Midbrain (tissue), 1 donor: ENCODE measurements around the gene CUL3.
"Not testable (repeated sequence)": the region's sequence is repeated elsewhere in the genome, so short reads cannot be mapped to it uniquely, and the experiment has no call there.

Experiments used
- DNase-seq: peaks from one replicate; lab custom pipeline; 2025; lab: John Stamatoyannopoulos, UW

The CUL3 gene

DNA sequence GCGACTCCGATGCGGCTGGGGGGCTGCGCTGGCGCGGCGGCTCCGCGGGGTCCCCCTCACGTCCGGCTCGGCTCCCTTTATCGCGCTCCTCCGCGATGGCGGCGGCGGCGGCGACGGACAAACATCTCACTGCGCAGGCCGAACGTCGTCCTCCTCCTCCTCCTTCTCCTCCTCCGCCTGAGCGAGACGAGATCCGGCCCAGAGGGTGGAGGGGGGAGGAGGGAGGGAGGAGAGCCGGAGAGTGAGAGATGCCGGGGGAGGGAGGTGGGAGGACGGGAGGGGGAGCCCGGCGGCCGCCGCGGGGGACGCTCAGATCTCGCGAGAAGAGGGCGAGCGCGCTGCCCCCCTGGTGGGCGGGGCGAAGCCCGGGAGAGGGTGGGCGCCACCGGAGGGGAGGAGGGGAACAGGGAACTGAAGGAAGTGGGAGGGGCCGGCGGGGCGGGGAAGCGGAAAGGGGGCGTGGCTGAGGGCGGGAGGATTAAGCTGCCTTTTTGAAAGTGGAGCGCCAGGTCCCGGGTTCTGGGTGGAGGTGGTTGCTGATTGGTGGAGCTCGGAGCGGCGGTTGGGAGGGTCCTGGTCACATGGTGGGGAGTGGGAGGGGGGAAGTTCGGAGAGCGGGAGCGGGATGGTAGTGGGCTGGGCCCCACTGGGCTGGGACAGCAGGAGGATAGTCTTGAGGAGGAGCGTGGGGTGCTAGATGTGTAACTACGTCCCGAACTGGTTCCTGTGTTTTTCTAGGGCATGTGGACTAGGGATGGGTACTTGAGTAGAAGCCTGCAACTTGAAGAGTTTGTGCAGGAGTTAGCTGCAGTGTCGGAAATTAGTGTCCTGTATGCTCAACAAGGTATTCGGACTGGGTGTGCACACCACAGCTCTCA, at the start of gene CUL3:
Gene CUL3, minus strand, starts transcription at position 153 of the 878 bp plus-strand sequence. CDS start 354 bp downstream, outside the sequence.
- DNase-seq: peak; percentile 99

DNA sequence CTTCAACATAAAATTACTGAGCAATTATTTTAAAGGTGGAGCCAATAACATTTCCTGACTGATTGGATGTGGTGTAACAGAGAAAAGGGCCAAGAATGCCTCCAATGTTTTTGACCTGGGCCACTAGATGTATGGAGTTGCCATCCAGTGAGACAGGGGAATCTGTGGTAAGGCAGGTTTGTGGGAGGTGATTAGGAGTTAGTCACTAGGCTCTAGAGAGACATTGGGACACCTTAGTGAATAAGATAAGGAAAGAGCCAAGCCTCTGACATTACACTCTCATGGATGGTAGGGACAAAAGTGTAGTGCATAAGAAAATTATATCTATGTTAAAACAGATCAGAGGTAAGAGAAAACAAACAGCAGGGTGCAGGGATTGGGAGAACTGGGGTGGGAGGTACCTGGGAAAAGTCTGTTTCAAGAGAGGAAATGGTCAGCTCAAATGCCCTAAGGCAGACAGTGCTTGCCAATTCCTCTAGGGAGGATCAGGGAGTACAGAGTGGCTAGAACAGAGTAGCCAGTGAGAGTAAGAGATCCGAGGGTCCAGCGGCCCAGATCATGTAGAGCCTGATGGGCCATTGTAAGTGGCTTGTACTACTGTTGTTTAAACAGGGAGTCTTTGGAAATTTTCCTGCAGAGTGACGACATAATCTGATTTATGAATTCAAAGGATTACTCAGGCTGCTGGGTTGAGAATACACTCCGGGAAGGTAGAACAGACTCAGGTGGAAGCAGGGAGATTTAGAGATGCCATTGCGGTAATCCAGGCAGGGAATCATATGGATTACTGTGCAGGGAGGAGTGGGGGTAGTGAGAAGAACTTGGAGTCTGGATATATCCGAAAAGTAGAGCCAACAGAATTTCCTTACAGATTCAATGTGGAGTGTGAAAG, 45.7 kb upstream of the CUL3 start:
- no peak for DNase-seq

DNA sequence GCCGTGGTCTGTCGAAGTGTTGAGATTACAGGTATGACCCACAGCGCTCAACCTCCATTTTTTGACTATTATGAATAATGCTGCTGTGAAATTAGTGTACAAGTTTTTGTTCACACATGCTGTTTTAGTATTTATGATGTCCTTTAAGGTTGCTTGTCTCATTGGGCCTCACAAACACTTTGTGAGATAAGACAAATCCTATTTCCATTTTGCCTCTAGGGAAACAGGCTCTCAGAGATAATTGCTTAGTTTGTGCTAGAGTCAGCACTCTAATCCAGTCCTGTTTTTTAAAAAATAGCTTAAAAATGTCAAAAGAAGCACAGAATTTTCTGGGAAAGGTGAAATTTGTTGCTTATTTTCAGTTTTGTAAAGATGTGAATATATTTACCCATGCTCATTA, 43.3 kb upstream of the CUL3 start:
- DNase-seq: no peak

DNA sequence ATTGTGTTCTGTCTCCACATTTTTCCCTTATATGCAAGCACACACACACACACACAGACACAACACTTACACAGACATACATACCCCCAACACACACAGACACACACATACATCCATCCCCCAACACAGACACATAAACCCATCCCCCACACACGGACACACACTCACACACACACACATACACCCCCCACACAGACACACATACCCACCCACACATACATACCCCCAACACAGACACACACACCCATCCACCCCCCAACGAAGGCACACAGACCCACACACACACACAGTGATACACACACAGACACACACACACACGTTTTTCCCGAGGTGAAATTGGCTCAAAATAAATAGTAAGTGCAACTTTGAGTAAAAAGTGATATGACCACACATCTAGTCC, 41.6 kb upstream of the CUL3 start:
- DNase-seq: no peak

DNA sequence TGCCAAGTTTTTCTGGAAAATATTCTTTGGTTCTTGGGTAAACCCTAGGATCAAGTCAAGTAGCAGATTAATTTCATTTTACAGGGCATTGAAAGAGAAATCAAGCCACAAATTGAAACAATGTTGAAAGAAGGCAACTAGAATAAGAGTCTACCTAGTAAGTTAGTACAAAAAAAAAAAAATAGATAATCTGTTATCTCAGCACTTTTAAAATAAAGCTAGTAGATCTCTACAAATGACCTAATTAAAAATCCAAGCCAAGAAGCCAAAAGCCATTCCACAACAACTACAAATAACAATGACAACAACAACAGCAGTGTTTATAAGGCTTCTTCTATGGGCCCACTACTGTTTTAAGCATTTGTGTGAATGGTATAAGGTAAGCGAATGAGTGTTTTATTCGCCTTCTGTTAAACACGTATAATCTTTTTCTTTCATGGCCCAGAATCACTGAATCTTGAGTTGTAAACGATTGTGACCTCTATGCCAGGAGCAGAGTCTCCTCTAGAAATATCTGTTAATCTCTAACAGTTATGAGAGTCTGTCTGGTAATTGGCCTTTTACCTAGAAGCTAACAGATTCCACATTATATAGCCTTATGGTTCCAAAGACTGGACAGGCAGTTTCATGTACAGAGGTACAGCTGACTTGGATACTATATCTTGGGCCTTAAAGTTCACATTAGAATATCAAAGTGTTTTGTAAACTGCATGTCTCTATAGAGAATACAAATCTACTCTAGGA, 28.6 kb upstream of the CUL3 start:
- no peak for DNase-seq

DNA sequence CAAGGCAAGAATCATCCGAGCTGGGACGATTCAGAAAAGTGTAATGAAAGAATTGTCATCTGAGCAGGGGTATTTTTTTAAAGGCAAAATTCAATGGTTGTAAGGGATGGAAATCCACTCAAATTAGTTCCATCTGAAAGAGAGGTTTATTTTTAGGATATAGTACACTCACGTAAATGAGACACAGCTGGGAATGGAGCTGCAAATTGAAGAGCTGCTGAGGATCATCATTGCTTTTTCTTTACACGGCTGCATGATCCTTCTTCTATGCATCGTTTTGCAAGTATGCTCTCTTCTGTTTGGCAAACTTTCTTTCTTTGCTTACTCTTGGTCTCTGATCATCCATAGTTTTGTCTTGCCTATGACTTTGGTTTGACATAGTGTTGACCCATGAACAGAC, 27.4 kb upstream of the CUL3 start:
- no peak for DNase-seq

DNA sequence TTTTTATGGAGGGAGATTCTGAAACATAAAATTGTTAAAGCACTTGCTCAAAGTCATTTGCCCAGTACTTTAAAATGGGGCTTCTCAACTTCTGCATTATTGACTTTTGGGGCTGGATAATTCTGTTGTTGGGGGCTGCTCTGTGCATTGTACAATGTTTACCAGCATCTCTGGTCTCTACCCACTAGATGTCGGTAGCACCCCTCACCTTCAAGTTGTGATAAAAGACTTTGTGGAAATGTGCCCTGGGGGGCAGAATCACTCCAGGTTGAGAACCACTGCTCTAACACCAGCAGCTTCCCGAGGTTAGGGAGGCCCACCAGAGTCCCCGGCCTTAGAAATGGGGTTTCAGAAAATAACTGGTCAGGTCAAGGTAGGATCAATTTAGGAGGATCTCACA, 26.8 kb upstream of the CUL3 start:
- no peak for DNase-seq

DNA sequence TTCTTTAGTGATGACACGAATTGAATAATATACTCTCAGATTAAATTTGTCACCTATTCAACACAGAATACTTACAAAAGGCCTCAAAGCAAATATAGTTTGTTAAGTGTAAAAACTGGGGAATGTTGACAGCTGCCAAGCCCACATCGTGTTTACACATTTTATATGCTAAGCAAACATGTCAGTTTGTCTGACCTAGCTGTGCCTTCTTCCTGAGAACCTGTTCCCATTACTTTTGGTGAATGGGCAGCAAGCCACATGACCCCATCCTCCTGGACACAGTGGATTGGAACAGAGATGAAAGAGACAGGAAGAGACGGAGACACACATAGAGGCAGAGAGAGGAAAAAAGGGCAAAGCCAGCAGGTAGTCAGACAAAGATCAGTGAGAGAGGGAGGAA, 22.9 kb upstream of the CUL3 start:
- no peak for DNase-seq

DNA sequence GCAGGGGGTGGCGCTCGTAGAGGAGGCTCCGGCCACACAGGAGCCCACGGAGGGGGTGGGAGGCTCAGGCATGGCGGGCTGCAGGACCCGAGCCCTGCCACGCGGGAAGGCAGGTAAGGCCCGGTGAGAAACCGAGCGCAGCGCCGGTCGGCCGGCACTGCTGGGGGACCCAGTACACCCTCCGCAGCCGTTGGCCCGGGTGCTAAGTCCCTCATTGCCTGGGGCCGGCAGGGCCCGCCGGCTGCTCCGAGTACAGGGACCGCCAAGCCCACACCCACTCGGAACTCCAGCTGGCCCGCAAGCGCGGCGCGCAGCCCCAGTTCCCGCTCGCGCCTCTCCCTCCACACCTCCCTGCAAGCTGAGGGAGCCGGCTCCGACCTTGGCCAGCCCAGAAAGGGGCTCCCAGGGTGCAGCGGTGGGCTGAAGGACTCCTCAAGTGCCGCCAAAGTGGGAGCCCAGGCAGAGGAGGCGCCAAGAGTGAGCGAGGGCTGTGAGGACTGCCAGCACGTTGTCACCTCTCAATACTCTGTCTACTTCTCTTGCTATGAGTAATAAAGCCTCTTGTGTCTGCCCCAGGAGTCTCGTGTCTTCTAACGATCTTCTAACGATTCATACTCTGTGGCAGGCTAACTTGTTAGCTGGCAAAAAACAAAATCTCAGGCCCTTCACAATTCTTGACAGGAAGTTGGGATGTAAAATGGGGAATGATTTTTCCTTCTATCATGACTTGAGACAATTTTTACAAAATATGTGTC, 18.8 kb upstream of the CUL3 start:
- not testable (repeated sequence) for DNase-seq

DNA sequence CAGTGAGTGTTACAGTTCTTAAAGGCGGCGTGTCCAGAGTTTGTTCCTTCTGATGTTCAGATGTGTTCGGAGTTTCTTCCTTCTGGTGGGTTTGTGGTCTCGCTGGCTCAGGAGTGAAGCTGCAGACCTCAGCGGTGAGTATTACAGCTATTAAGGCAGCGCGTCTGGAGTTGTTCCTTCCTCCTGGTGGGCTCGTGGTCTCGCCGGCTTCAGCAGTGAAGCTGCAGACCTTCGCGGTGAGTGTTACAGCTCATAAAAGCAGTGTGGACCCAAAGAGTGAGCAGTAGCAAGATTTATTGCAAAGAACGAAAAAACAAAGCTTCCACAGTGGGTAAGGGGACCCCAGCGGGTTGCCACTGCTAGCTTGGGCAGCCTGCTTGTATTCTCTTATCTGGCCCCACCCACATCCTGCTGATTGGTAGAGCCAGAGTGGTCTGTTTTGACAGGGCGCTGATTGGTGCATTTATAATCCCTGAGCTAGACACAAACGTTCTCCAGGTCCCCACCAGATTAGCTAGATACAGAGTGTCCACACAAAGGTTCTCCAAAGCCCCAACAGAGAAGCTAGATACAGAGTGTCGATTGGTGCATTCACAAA, 17.7 kb upstream of the CUL3 start:
- DNase-seq: not testable (repeated sequence)

DNA sequence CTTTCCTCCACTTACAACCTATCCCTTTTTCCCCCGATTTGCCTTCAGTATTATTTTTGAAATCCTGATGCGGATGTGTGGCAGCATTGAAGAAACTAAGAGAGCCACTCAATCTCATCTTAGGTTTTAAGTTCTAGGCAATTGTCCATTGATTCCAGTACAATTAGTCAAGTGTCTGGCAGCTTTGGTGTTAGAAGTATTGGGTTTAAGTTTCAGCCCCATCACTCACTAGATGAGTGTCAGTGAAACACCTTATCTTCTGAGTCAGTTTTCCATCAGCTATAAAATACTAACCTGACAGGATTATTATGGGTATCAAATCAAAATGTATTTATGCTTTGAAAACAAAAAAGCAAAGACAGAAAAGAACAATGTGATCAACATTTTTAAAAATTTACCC, 16.8 kb upstream of the CUL3 start:
- DNase-seq: no peak

DNA sequence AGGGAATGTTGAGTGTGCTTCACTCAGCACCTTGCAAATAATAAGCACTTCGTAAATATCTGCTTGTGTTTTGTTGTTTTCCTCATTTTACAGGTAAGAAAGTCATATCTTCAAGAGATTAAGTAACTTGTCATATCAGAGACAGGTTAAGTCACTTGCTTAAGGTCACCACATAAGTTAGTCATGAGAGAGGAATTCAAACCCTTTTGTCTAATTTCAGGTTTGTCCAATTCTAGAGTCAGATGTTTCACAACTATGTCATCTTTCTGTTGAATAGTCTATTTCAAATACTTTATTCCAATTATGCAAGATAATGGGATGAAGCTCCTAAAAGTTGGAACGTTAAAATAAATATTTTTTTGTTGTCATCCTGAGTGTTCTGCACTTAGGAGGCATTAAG, 13.5 kb upstream of the CUL3 start:
- DNase-seq: no peak

DNA sequence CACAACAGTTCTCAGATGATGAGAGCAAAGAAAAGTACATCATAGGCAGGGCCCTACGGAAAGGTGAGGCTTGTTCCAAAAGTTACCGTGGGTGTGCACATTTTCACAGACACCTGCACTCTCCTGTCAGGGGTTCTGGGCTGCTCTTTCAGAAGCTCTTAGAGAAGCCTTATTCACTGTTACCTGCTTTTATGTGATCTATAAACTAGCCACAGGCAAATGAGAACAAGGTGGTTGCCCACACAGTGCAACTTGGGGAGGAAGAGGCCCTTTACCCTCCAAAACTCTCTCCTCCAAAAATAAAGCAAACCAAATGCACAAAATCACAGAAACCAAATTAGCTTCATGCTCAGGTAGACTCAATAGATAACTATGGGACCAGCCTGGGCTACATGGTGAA, 11.1 kb upstream of the CUL3 start:
- DNase-seq: no peak

DNA sequence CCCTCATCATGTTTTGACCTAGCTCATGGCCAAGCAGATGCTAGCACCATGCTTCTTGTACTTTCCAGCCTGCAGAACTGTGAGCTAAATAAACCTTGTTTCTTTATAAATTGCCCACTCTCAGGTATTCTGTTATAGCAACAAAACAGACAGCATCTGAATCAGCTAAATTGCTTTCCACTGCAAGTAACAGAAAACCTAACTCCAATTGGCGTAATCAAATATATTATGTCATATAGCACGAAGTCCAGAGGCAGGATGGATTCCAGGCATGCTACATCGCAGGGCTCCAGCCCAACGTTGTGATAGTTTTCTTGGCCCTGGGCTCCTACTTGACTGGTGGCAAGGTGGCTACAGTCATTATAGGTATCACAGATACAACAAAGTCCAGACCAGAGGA, 10.4 kb upstream of the CUL3 start:
- no peak for DNase-seq

DNA sequence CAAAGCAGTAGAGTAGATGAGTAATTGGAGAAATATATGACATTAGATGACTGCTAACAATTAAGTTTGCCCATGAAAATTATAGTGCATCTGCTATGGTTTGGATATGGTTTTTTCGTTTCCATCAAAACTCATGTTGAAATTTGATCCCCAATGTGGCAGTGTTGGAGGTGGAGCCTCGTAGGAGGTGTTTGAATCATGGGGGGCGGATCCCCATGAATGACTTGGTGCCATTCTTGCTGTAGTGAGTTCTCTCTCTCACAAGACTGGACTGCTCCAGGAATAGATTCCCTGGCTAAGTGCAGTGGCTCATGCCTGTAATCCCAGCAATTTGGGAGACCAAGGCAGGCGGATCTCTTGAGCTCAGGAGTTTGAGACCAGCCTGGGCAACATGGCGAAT, 9.7 kb upstream of the CUL3 start:
- DNase-seq: no peak

DNA sequence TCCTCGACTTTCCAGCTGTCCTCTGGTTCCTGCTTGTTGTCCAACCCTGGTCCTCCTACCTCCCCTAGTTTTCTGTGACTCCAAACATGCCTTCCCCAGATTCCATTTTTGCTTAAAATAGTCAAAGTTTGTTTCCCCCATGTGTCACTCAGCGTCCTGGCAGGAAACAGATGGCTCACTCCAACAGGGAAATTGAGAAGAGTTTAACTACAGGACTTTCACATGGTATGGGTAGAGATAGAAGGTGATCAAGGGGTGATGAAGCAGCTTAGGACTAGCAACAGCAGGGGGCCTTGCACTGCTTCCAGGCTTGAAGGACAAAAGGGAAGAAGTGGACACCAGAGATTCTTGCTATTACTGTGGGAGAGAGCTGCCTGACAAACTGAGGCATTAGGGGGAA, 6.1 kb upstream of the CUL3 start:
- no peak for DNase-seq

DNA sequence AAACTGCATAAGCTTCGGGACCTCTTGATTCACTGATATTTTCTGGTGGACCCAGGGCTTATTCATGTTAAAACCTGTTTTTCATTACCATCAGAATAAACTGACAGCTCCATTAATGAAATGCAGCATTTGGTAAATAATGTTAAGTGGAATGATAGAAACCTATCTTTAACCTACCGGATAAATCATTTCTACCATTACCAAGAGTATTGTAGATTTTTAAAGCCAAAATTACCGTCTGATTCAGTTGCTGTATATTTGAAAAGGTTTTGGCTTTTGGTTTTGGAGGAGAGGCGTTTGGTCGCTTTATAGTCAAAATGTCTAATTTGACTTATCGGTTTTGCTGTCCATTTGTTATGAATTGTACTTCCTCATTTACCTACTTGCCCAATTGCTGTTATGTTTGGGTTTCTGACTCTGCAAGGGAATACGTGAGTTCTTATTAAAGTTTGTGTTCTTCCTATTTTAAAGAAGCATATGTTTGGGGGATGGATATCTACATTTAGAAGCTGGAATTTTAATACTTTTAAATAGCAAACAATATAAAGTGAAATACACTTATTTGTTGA, 1.0 kb upstream of the CUL3 start:
- DNase-seq: no peak

DNA sequence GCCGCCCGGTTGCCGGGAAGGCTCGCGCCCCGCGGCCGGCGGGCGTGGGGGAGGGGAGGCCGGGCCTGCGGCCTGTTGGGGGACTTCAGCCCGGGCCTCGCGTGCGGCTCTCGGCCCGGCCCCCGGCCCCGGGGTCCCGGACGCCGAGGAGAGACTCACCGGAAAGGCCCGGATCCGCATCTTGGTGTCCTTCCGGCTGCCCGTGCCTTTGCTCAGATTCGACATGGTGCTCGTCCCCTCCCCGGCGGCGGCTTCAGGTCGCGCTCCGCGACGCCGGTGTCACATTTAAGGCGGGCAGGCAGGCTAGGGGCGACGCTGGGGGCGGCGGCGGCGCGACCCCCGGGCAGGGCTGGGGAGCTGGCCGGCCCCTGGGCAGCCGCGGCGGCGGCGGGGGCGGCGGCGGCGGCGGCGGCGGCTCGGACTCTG, 365 bp downstream of the CUL3 start:
- DNase-seq: no peak

DNA sequence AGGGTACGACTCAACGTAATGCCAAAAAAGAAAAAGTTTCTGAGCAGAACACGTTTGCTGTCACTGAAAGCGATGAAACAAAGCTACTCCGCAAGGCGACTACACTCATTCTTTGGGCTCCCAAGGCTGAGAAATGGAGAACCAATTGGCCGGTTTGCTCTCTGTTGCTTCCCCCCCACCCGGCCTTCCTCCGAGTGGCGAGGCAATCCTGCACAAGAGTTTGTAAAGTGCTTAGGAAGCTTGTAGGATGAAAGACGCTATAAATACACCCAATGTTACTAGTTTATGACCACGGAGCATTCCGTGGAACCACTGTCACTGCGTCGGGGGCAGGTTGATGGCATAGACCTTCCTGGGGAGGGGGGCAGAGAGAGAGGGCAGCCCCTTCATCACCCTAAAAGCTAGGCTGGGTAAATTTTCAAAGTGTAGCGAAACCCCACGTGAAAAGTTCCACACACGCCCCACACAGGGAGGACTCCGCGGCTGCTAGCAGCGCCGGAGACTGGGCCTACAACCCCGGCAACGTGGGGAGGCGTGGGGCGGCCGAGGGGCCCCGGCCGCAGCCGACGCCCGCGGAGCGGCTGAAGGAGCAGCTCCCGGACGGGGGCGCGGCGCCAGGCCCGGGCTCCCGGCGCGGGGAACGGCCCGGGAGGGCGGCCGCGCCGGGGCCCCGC, 915 bp downstream of the CUL3 start:
- DNase-seq: peak; percentile 33

DNA sequence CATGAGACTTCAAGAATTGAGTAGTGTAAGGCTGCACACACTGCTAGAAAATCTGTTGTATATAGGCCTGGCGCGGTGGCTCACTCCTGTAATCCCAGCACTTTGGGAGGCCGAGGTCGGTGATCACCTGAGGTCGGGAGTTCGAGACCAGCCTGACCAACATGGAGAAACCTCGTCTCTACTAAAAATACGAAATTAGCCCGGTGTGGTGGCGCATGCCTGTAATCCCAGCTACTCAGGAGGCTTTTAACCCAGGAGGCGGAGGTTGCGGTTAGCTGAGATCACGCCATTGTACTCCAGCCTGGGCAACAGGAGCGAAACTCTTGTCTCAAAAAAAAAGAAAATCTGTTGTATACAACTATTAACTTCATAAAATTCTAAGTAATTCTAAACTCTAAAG, 2.1 kb downstream of the CUL3 start:
- not testable (repeated sequence) for DNase-seq
